HG02588 (cell line): ENCODE data around the gene YAP1.

Experiments used
- ATAC-seq: cut with Tn5 transposase; IDR thresholded peaks from one replicate; pipeline ENCODE4 v1.9.1; 2021; ENCODE audit warnings: mild to moderate bottlenecking, moderate library complexity; ENCODE audit not compliant: unreplicated experiment

The YAP1 gene

DNA sequence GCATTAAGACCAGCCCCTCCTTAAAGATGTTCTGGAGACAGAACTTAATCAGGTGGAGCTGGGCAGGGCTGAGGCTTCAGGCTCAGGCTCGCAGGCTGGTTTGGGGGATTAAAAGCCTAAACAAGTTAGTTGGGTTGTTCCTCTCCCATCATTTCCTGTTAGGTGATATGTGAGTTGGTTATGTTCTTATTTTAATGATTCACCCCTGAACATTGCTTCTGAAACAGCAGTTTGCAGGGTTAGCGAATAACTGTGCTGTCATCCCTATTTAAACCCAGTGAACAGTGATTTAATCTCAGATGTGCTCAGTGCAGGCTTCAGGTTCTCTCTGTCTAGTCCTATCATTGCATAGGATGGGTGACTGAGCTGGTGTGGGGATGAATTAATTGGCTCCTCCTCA is 159.7 kb downstream of the YAP1 start:
- no peak for ATAC-seq

DNA sequence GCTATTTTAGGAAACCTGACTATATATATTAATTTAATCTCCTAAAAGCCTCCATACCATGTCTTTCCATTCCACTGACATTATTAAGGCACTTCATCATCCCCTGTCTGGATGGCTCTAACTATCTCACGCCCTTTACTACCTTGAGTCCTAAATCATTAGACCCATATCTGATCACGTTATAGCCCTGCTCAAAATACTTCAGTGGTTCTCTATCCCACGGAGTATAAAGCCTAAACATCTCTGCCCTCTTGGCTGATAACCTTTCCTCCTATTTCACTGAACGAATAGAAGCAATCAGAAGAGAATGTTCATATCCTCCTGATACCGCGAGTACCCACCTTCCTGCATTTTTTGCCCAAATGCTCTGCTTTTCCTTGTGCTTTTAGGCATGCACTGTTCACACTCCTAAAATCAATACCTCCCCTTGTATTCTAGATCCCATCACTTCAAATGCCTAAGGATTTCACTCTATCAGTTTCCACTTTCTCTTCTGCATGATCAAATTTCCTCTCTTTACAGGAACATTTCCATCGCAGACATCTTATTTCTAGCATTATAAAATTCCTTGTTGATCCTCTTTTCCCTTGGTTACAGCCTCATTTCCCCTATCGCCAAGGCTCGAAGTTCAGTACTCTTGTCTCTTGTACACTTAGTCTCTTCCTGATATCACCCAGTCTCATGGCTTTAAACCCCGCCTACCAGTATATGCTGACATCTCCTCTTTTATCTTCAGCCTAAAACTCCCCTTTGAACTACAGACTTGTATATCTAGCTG is 162.0 kb downstream of the YAP1 start:
- ATAC-seq: no peak

DNA sequence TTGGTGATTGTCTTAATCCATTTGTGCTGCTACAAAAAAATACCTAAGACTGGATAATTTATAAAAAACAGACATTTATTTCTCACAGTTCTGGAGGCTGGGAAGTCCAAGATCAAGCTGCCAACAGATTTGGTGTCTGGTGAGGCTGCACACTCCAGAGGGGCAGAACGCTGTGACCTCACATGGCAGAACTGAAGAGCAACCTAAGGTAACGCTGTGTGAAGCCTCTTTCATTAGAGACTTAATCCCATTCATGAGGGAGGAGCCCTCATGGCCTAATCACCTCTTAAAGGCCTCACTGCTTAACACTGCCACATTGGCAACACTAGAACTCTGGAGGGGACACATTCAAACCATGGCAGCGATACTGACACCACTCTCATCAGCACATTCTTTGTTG is 164.4 kb downstream of the YAP1 start:
- no peak for ATAC-seq

- no peak for ATAC-seq
These were observed 166.1 kb downstream of the YAP1 start for GRCh38 chr11:102276362-102276761.

GRCh38 chr11:102276783-102277182 is 166.5 kb downstream of the YAP1 start:
- ATAC-seq: no peak

DNA sequence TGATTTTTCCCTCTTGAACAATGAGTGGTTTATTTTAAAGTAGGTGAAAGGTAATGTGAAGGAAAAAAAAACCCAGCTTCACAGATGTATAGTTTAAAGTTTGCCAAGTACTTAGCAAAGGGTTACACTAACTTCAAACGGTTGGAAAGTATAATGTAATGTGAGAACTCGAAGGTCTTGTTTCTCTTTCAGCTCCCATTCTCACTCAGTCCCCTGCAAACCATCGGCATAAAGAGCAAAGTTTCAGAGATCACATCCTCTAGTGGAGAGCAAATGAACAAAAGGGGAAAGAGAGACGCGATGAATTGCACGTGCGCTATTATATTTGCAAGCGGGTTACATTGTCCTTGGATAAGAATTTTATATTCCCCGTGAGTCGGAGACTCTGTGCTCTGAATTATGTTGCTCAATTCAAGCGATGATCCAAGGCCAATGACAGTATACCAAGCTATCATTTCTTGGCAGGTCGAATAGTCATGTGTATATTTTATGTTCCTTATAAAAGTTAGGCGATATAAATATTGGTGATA is 169.5 kb downstream of the YAP1 start:
- ATAC-seq: peak; percentile 91

DNA sequence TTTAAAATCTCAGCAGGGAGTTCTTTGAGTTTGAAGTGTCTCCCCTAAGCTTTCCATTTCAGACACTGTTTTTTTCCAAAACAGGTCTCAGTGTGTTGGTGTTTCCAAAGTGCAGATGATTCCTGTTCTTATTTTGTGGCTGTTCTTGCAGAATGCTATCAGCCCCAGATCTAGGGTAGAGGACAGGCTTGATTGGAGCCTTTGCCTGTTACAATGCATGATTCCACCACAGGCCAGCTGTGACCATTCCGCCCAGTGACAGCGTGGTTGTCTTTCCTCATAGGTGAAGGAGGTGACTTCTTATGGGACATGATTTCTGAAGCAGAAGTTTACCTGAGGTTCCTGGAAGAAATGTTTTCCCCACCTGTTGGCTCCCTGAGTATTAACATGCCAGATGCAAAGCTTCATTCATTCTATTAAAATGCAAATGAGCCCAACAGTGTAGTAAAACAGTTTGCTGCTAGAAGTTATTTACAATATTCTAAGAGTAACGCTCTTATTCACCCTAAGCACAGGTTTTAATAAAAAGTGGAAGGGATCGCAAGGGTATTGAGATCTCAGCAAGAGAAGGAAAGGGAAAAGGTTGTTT is 170.1 kb downstream of the YAP1 start:
- ATAC-seq: no peak
